ENCODE measurements around the gene SPHK2.

GRCh38 chr19:48595833-48596232 is 23.5 kb upstream of the SPHK2 start:
- TF ChIP-seq CTCF (IDR thresholded peaks at IDR 0.05) (no peak), POLR2A (IDR thresholded peaks at IDR 0.05) (no peak)

Data from adrenal gland (tissue), 5 donors.